NK-92 treated with Interleukin-12 subunit alpha and Interleukin-12 subunit beta, amount 100 ng/mL, for 24 hours (cell line): ENCODE results near the gene KCNQ4.

Source experiments
- DNase-seq: peaks from one replicate; lab custom pipeline; 2025; lab: John Stamatoyannopoulos, UW

KCNQ4 gene

GRCh38 chr1:40777224-40777970 is 6.2 kb upstream of the KCNQ4 start:
- no peak for DNase-seq

- no peak for DNase-seq
Observed at GRCh38 chr1:40780678-40781607, 2.6 kb upstream of the KCNQ4 start.

GRCh38 chr1:40781608-40781971 is 2.0 kb upstream of the KCNQ4 start:
- no peak for DNase-seq

GRCh38 chr1:40782371-40782956 is 1.1 kb upstream of the KCNQ4 start:
- no peak for DNase-seq

GRCh38 chr1:40784141-40784770 is 669 bp downstream of the KCNQ4 start:
- no peak for DNase-seq

DNA sequence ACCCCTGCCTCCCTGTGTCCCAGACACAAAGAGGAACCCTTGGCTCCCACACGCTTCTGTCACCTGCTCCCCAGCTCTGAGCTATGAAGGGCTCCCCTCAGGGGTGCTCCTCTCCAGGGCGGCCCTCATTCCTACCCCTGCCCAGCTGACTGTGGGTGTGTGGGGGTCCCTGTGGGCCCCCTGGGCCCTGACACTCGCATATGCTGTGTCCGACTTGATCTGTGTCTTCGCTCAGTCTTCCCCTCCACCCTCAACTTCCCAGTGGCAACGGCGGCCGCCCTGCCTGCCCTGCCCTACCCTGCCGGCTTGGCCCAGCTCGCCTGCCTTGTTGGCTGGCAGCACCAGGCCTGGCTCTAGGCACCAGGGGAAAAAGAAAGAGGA is 1.2 kb downstream of the KCNQ4 start:
- DNase-seq: no peak

GRCh38 chr1:40785446-40785845 is 1.9 kb downstream of the KCNQ4 start:
- no peak for DNase-seq

DNA sequence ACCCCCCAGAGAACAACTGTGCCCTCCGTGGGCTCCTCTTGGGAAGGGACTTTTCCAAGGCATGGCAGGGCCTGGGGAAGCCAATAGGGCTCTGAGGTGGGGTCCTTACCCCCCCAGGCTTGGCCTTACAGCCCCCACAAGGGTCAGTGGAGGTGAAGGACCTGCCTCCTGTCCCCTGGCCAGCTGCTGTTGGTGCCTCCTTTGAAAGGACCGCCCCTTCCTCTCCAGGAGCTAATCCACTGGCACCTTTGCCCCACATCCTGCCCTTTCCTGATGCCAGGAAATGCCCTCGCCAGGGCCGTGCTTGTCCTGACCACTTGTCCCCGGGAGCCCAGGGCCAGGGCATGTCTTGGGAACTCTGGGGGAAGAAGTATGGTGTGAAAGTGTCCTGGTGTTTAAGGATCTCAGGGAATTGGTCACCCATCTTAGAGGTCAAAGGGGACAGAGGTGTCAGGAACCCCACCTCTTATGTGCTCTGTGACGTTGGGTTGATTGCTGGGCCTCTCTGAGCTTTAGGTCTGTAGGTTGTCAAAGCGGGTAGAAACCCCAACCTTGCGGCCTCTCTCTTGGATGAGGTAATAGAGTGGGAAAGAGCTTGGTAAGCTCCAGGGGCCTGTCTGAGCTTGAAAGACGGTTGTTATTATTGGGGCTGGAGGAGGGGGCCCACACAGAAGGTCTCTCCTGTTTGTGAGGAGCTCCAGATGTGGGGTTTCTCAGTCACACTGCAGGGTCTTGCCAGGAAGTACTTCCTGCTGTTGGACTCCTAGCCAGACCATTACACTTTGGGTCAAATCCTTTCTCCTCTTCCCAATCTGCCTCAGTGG is 2.8 kb downstream of the KCNQ4 start:
- DNase-seq: no peak

DNA sequence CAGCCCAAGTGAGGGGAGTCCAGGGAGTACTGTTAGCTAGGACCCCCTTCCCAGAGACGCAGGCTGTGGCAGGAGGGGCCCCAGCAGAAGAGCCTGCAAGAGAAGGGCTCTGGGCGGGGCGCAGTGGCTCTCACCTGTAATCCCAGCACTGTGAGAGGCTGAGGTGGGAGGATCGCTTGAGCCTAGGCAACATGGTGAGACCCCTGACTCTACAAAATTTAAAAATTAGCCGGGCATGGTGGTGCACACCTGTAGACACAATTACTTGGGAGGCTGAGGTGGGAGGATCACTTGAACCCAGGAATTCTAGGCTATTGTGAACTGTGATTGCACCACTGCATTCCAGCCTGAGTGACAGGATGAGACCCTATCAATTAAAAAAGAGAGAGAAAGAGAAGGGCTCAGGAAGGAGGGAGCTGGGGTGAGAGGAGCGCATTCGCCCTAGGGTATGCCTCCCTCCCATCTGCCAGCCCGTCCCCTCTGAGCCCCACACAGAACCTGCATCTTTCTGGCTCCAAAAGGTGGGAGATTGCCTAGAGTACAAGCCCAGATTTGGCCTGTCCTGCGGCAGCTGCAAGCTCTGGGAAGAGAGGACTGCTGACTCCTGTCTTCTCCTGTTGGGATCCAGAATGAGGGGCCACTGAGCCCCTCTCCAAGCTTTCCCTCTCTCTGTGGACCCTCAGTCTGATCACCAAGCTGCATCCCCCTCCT is 3.6 kb downstream of the KCNQ4 start:
- no peak for DNase-seq

GRCh38 chr1:40787737-40788560 is 4.4 kb downstream of the KCNQ4 start:
- DNase-seq: no peak

DNA sequence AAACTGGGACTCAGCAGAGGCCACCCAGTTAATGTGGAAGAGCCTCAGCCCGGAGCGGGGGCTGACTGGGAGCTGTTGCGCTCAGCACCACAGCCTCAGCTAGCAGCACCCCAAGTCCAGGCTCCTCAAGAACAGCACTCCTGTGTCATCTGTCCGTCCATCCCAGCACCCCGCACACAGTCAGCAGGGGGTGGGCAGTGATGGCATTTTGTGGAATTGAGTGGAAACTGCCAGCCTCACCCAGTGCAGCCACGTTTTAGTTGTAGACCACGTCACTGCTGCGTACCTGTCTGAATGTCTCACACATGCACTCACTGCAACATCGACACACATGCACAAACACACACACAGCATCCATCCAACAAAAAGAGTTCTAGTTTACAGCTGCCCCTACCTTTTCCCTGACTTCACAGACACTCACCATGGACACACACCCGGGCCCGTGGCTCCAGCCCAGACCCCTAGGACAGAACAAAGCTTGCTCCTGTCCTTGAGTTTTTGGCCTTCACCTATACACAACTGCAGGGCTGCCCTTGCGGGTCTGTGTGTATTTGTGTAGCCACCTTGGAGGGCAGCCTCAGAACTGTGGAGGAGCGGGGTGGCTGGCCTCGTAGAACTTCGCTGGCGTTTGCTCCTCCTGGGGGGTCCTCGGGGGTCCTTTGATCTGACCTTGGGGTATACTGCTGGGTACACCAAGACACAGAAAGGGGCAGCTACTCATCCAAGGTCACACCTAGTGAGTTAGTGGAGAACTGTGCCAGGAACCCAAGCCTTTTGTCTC is 5.2 kb downstream of the KCNQ4 start:
- no peak for DNase-seq

- DNase-seq: no peak
Observed at GRCh38 chr1:40789342-40789598, 5.7 kb downstream of the KCNQ4 start.

- no peak for DNase-seq
Observed at GRCh38 chr1:40789661-40790430, 6.3 kb downstream of the KCNQ4 start.

- no peak for DNase-seq
Observed at GRCh38 chr1:40792036-40792435, 8.4 kb downstream of the KCNQ4 start.

- DNase-seq: no peak
Observed at GRCh38 chr1:40793617-40794016, 10.0 kb downstream of the KCNQ4 start.

DNA sequence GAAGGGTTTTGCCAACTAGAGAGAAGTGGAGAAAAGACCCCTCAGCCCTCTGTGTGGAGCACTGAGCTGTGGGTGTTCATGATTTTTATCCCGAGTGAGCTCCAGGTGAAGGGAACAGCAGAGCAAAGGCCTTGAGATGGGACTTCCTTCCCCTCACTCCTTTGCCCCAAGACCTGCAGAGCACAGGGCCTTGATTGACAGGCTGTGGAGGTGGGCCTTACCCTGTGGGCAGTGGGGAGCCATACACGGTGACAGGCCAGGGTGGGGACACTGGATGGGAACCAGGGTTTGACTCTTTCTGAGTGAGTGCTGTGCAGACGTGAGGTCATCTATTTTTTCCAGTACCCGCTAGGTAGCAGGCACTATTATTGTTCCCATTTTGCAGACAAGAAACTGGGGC is 10.5 kb downstream of the KCNQ4 start:
- DNase-seq: no peak

DNA sequence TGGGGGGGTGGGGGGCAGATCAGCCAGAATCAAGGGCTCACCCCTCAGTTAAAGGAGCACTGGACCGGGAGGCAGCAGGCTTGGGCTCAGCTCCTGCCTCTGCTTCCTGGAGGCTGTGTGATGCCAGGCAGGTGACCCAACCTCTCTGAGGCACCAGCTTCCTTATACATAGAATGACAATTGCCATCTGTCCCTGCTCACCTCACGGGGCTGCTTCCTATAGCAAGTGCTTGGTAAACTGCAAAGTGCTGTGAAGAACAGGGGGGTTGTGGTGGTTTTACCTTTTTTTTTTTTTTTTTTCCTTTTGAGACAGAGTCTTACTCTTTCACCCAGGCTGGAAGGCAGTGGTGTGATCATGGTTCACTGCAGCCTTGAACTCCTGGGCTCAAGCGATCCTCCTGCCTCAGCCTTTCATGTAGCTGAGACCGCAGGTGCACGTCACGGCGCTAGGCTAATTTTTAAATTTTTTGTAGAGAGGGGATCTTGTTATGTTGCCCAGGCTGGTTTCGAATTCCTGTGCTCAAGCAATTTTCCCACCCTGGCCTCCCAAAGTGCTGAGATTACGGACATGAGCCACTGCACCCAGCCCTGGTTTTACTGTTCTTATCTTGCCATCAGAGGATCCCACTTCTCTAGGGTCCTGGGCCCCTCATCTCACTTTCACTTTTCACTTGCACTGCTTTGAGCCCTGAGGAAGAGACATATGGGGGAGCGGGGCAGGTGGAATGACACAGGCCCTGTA is 11.6 kb downstream of the KCNQ4 start:
- DNase-seq: no peak
